Loucy (cell line): ENCODE measurements around the gene MXD4.

Source experiments
- EZH2phosphoT487 ChIP-seq: fragments of 200-600 bp; IDR thresholded peaks from 2 replicates; pipeline ENCODE4 v1.6.1; 2018; ENCODE audit warnings: antibody characterized with exemption, mild to moderate bottlenecking, moderate library complexity, borderline replicate concordance
- TF ChIP-seq, protein P1 (sequence below): fragments of 200-600 bp; sonication (generic); conservative IDR thresholded peaks from 2 replicates; pipeline ENCODE4 v1.5.1; 2014; ENCODE audit warnings: mild to moderate bottlenecking, antibody characterized with exemption, low read length

DNA sequence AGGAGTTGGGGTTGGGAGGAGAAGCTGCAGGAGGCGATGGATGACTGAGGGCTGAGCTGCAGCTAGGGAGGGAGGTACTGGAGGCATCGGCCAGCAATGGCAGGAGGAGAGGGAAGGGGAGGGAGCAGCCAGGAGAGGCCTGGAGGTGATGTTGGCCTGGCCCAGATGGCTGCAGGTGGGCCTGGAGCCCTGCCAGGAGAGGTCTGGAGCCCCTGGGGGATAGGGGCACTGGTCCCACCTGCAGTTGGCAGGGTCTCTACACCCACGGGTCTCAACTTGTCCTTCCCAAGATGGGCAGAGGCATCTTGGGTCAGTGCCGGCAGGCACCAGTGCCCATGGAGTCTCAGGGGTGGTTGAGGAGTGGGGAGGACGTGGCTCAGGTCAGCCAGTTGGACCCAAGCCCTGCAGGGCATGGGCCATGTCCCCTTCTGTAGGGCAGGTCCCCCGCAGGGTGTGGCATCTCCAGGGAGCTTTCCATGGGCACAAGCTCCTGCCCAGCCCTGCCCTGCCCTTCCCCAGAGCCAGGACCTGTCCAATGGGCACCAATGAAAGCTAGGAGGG is 2.7 kb upstream of the MXD4 start:
- TF ChIP-seq, protein P1, sequence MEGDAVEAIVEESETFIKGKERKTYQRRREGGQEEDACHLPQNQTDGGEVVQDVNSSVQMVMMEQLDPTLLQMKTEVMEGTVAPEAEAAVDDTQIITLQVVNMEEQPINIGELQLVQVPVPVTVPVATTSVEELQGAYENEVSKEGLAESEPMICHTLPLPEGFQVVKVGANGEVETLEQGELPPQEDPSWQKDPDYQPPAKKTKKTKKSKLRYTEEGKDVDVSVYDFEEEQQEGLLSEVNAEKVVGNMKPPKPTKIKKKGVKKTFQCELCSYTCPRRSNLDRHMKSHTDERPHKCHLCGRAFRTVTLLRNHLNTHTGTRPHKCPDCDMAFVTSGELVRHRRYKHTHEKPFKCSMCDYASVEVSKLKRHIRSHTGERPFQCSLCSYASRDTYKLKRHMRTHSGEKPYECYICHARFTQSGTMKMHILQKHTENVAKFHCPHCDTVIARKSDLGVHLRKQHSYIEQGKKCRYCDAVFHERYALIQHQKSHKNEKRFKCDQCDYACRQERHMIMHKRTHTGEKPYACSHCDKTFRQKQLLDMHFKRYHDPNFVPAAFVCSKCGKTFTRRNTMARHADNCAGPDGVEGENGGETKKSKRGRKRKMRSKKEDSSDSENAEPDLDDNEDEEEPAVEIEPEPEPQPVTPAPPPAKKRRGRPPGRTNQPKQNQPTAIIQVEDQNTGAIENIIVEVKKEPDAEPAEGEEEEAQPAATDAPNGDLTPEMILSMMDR, result no peak
- no peak for TF ChIP-seq EZH2phosphoT487
